GM19372 (cell line): Measurements from ENCODE around the gene PDE10A.
"Not testable (repeated sequence)": the region's sequence is repeated elsewhere in the genome, so short reads cannot be mapped to it uniquely, and the experiment has no call there.

ENCODE experiments used
- ATAC-seq: cut with Tn5 transposase; IDR thresholded peaks from one replicate; pipeline ENCODE4 v1.9.1; 2021; ENCODE audit warnings: mild to moderate bottlenecking, low read depth, moderate library complexity; ENCODE audit not compliant: unreplicated experiment

PDE10A gene

GRCh38 chr6:165594584-165595333 is 68.3 kb downstream of the PDE10A start:
- no peak for ATAC-seq

GRCh38 chr6:165592947-165593346 is 70.1 kb downstream of the PDE10A start:
- ATAC-seq = not testable (repeated sequence)

- no peak for ATAC-seq
Observed at GRCh38 chr6:165588515-165588914, 74.5 kb downstream of the PDE10A start.

- no peak for ATAC-seq
Observed at GRCh38 chr6:165587206-165587605, 75.8 kb downstream of the PDE10A start.

GRCh38 chr6:165586706-165587105 is 76.3 kb downstream of the PDE10A start:
- ATAC-seq = no peak

- ATAC-seq = no peak
Observed at GRCh38 chr6:165585060-165585459, 78.0 kb downstream of the PDE10A start.

- ATAC-seq = no peak
Observed at GRCh38 chr6:165584541-165584940, 78.5 kb downstream of the PDE10A start.

GRCh38 chr6:165581678-165582077 is 81.4 kb downstream of the PDE10A start:
- ATAC-seq = no peak

GRCh38 chr6:165580136-165580535 is 82.9 kb downstream of the PDE10A start:
- ATAC-seq = no peak

- no peak for ATAC-seq
Observed at GRCh38 chr6:165579151-165579550, 83.9 kb downstream of the PDE10A start.

GRCh38 chr6:165577556-165577955 is 85.5 kb downstream of the PDE10A start:
- no peak for ATAC-seq

GRCh38 chr6:165575158-165575549 is 87.9 kb downstream of the PDE10A start:
- no peak for ATAC-seq

- no peak for ATAC-seq
Observed at GRCh38 chr6:165574220-165575157, 88.6 kb downstream of the PDE10A start.

- no peak for ATAC-seq
Observed at GRCh38 chr6:165573671-165574070, 89.4 kb downstream of the PDE10A start.

GRCh38 chr6:165571721-165572132 is 91.3 kb downstream of the PDE10A start:
- ATAC-seq = peak; percentile 50

GRCh38 chr6:165571068-165571682 is 91.9 kb downstream of the PDE10A start:
- ATAC-seq = no peak

- no peak for ATAC-seq
Observed at GRCh38 chr6:165568326-165568725, 94.7 kb downstream of the PDE10A start.

GRCh38 chr6:165566088-165566828 is 96.8 kb downstream of the PDE10A start:
- no peak for ATAC-seq

- no peak for ATAC-seq
Observed at GRCh38 chr6:165562421-165563090, 100.5 kb downstream of the PDE10A start.

GRCh38 chr6:165559632-165560031 is 103.4 kb downstream of the PDE10A start:
- ATAC-seq = no peak
